HepG2 (cell line): ENCODE data around the gene AK8. TPM values are rescaled to one million over a fixed set of nuclear protein-coding genes. Genes with fewer than 3 reads are reported as not detected.
A peak's percentile ranks its signal among the peaks of the same experiment; 100 is the strongest.

Experiments used
- ARNT ChIP-seq: fragments of 450-650 bp; IDR thresholded peaks from 2 replicates; pipeline ENCODE4 v1.6.1; 2017
- CBFB ChIP-seq: sonication (generic); formaldehyde crosslinking; IDR thresholded peaks from 2 replicates; pipeline ENCODE4 v1.4.0; 2020; ENCODE audit warnings: missing genetic modification reagents
- CEBPG ChIP-seq: IDR thresholded peaks from 2 replicates; pipeline ENCODE4 v1.6.1; 2016
- KLF9 ChIP-seq: IDR thresholded peaks from 2 replicates; pipeline ENCODE4 v1.6.1; 2016; ENCODE audit warnings: low read depth
- MEIS1 ChIP-seq: sonication (generic); formaldehyde crosslinking; IDR thresholded peaks from 2 replicates; pipeline ENCODE4 v1.9.0; 2021; ENCODE audit warnings: mild to moderate bottlenecking, missing genetic modification reagents, moderate library complexity, borderline replicate concordance
- MYC ChIP-seq: sonication (generic); formaldehyde crosslinking; IDR thresholded peaks from 2 replicates; pipeline ENCODE4 v1.9.0; 2021; ENCODE audit warnings: missing genetic modification reagents, borderline replicate concordance
- PLRG1 ChIP-seq: fragments of 450-650 bp; conservative IDR thresholded peaks from 2 replicates; pipeline ENCODE4 v1.6.1; 2016
- RFX3 ChIP-seq: IDR thresholded peaks from 2 replicates; pipeline ENCODE4 v1.6.1; 2016; ENCODE audit warnings: missing biosample characterization, missing genetic modification reagents
- SIX4 ChIP-seq: sonication (generic); formaldehyde crosslinking; IDR thresholded peaks from 2 replicates; pipeline ENCODE4 v1.4.0; 2020; ENCODE audit warnings: missing genetic modification reagents
- SMARCC2 ChIP-seq: fragments of 450-650 bp; IDR thresholded peaks from 2 replicates; pipeline ENCODE4 v1.6.1; 2017; ENCODE audit warnings: antibody characterized with exemption, mild to moderate bottlenecking
- SPEN ChIP-seq: sonication (generic); formaldehyde crosslinking; IDR thresholded peaks from 2 replicates; pipeline ENCODE4 v1.5.1; 2020; ENCODE audit warnings: low read depth, mild to moderate bottlenecking, missing genetic modification reagents
- SSRP1 ChIP-seq: IDR thresholded peaks from 2 replicates; pipeline ENCODE4 v1.6.1; 2016; ENCODE audit warnings: control low read depth
- ZNF17 ChIP-seq: sonication (generic); formaldehyde crosslinking; IDR thresholded peaks from 2 replicates; pipeline ENCODE4 v1.5.0; 2020; ENCODE audit warnings: mild to moderate bottlenecking, missing genetic modification reagents
- ZNF432 ChIP-seq: sonication (generic); formaldehyde crosslinking; IDR thresholded peaks from 2 replicates; pipeline ENCODE4 v1.5.0; 2020; ENCODE audit warnings: missing genetic modification reagents, mild to moderate bottlenecking, borderline replicate concordance
- ZNF780A ChIP-seq: sonication (generic); formaldehyde crosslinking; IDR thresholded peaks from 2 replicates; pipeline ENCODE4 v1.8.0; 2022; ENCODE audit warnings: mild to moderate bottlenecking, missing genetic modification reagents, moderate library complexity
- polyA plus RNA-seq, 8 experiments: library from polyadenylated mRNA; depleted of rRNA in 3 of 8; stranded (reverse) in 7 of 8; unstranded in 1 of 8; fragments of >200 nt; fragmentation: Illumina TruSeq in 4 of 8; extraction: Trizol in 4 of 8; gene quantifications; 2 replicates each; pipeline versions ENCODE4 v1.2.1 to v1.2.3, GENCODE V29; 2011 to 2016; ENCODE audit warnings: low read depth in 4 of 8, missing spikeins in 1 of 8, mixed read lengths in 1 of 8; ENCODE audit not compliant: insufficient read depth in 1 of 8
- total RNA-seq, 5 experiments: library from RNA; depleted of rRNA; stranded (reverse); fragments of >200 nt; fragmentation: Illumina TruSeq; extraction: Trizol; gene quantifications; 2 replicates each; pipeline ENCODE4 v1.2.3, GENCODE V29; 2016; ENCODE audit warnings: low read depth in 1 of 5
- TF ChIP-seq, protein P1 (sequence below): sonication (generic); formaldehyde crosslinking; IDR thresholded peaks from 2 replicates; pipeline ENCODE4 v1.4.0; 2020; ENCODE audit warnings: low read depth, missing genetic modification reagents
- TF ChIP-seq, protein P2 (sequence below): IDR thresholded peaks from 2 replicates; pipeline ENCODE4 v1.6.1; 2016; ENCODE audit warnings: missing biosample characterization, missing genetic modification reagents, low read depth
- TF ChIP-seq, protein P3 (sequence below): sonication (generic); formaldehyde crosslinking; IDR thresholded peaks from 2 replicates; pipeline ENCODE4 v1.4.0; 2020; ENCODE audit warnings: missing genetic modification reagents
- TF ChIP-seq, protein P4 (sequence below): sonication (generic); formaldehyde crosslinking; IDR thresholded peaks from 2 replicates; pipeline ENCODE4 v1.4.0; 2020; ENCODE audit warnings: missing genetic modification reagents; ENCODE audit errors: not compliant biosample characterization
- TF ChIP-seq, protein P5 (sequence below): sonication (generic); formaldehyde crosslinking; IDR thresholded peaks from 2 replicates; pipeline ENCODE4 v1.5.0; 2020; ENCODE audit warnings: mild to moderate bottlenecking, low read depth, missing genetic modification reagents, borderline replicate concordance

AK8 gene
- total and polyA plus RNA-seq, 2 of the 13 experiments (the other 11 are each of a cell fraction or from before 2014, with no cell fraction given), result 0.11 TPM; not detected in 1

DNA sequence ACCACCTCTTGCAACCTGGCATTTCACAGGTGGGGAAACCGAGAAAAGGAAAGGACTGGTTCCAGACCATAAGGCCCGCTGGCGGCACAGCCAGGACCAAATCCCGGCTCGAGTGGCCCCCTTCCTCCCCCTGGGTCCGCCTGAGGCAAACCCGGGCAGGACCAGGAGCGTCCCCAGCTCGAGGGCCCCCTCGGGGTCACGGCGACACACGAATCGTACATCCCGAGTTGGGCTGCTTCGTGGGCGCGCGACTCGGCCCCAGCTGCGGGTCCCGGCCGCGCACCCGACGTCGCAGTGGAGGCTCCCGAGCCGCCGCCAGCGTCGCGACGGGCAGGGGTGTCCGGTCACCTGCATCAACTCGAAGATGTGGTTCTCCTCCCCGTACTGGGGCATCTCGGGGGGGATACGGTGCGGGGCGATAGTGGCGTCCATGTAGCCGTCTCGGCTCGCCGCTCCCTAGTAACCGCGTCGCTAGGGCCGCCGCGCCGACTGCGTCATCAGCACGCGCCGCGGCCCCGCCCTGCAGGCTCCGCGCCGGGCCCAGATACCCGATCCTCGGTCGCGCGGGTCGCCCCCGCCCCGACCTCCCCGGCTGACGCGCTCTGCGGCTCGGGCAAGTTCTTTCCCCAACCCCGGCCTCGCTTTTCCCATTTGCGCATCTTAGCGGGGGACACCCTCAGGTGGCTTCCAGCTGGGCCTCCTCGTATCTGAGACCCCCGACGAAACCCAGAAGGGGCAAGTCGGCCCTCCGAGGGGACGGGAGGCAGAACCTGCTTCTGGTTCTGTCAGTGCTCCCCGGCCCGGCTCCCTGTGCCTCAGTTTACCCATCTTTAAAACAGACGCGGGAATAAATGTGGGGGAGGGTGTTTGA is at the start of gene AK8 (continued):
- TF ChIP-seq ZNF780A (CRISPR knock-in tag) (no peak), PLRG1 (no peak), MYC (peak; percentile 36; the same call in 1 of the 2 replicates), SMARCC2 (no peak), SSRP1 (CRISPR knock-in tag) (no peak), SPEN (CRISPR knock-in tag) (peak; percentile 74; the same call in 1 of the 2 replicates), MEIS1 (CRISPR knock-in tag) (no peak), CEBPG (CRISPR knock-in tag) (no peak), ARNT (no peak), ZNF17 (CRISPR knock-in tag) (no peak), CBFB (CRISPR knock-in tag) (no peak), SIX4 (CRISPR knock-in tag) (0 out of 2 replicates have a peak, but pooled peaks have one; percentile 34), RFX3 (CRISPR knock-in tag) (peak; percentile 88), ZNF432 (no peak), KLF9 (CRISPR knock-in tag) (no peak)
- TF ChIP-seq, protein P1, sequence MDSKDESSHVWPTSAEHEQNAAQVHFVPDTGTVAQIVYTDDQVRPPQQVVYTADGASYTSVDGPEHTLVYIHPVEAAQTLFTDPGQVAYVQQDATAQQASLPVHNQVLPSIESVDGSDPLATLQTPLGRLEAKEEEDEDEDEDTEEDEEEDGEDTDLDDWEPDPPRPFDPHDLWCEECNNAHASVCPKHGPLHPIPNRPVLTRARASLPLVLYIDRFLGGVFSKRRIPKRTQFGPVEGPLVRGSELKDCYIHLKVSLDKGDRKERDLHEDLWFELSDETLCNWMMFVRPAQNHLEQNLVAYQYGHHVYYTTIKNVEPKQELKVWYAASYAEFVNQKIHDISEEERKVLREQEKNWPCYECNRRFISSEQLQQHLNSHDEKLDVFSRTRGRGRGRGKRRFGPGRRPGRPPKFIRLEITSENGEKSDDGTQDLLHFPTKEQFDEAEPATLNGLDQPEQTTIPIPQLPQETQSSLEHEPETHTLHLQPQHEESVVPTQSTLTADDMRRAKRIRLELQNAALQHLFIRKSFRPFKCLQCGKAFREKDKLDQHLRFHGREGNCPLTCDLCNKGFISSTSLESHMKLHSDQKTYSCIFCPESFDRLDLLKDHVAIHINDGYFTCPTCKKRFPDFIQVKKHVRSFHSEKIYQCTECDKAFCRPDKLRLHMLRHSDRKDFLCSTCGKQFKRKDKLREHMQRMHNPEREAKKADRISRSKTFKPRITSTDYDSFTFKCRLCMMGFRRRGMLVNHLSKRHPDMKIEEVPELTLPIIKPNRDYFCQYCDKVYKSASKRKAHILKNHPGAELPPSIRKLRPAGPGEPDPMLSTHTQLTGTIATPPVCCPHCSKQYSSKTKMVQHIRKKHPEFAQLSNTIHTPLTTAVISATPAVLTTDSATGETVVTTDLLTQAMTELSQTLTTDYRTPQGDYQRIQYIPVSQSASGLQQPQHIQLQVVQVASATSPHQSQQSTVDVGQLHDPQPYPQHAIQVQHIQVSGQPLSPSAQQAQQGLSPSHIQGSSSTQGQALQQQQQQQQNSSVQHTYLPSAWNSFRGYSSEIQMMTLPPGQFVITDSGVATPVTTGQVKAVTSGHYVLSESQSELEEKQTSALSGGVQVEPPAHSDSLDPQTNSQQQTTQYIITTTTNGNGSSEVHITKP (CRISPR knock-in tag), result no peak
- TF ChIP-seq, protein P2, sequence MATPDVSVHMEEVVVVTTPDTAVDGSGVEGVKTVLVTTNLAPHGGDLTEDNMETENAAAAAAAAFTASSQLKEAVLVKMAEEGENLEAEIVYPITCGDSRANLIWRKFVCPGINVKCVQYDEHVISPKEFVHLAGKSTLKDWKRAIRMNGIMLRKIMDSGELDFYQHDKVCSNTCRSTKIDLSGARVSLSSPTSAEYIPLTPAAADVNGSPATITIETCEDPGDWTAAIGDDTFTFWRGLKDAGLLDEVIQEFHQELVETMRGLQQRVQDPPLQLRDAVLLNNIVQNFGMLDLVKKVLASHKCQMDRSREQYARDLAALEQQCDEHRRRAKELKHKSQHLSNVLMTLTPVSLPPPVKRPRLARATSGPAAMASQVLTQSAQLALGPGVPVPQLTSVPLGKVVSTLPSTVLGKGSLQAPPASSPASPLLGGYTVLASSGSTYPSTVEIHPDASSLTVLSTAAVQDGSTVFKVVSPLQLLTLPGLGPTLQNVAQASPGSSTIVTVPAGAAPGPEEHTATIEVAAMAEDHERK, result 0 out of 2 replicates have a peak, but pooled peaks have one; percentile 24
- TF ChIP-seq, protein P3, sequence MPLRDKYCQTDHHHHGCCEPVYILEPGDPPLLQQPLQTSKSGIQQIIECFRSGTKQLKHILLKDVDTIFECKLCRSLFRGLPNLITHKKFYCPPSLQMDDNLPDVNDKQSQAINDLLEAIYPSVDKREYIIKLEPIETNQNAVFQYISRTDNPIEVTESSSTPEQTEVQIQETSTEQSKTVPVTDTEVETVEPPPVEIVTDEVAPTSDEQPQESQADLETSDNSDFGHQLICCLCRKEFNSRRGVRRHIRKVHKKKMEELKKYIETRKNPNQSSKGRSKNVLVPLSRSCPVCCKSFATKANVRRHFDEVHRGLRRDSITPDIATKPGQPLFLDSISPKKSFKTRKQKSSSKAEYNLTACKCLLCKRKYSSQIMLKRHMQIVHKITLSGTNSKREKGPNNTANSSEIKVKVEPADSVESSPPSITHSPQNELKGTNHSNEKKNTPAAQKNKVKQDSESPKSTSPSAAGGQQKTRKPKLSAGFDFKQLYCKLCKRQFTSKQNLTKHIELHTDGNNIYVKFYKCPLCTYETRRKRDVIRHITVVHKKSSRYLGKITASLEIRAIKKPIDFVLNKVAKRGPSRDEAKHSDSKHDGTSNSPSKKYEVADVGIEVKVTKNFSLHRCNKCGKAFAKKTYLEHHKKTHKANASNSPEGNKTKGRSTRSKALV (CRISPR knock-in tag), result 0 out of 2 replicates have a peak, but pooled peaks have one; percentile 57
- TF ChIP-seq, protein P4, sequence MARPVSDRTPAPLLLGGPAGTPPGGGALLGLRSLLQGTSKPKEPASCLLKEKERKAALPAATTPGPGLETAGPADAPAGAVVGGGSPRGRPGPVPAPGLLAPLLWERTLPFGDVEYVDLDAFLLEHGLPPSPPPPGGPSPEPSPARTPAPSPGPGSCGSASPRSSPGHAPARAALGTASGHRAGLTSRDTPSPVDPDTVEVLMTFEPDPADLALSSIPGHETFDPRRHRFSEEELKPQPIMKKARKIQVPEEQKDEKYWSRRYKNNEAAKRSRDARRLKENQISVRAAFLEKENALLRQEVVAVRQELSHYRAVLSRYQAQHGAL (CRISPR knock-in tag), result no peak
- TF ChIP-seq, protein P5, sequence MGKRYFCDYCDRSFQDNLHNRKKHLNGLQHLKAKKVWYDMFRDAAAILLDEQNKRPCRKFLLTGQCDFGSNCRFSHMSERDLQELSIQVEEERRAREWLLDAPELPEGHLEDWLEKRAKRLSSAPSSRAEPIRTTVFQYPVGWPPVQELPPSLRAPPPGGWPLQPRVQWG (CRISPR knock-in tag), result no peak
